ENCODE measurements around the gene SPATA46. TPM values are rescaled to one million over a fixed set of nuclear protein-coding genes. Genes with fewer than 3 reads are reported as not detected.

SPATA46 gene
- total and polyA plus RNA-seq, 4 donors: 0.70 to 1.8 TPM; not detected in 2

DNA sequence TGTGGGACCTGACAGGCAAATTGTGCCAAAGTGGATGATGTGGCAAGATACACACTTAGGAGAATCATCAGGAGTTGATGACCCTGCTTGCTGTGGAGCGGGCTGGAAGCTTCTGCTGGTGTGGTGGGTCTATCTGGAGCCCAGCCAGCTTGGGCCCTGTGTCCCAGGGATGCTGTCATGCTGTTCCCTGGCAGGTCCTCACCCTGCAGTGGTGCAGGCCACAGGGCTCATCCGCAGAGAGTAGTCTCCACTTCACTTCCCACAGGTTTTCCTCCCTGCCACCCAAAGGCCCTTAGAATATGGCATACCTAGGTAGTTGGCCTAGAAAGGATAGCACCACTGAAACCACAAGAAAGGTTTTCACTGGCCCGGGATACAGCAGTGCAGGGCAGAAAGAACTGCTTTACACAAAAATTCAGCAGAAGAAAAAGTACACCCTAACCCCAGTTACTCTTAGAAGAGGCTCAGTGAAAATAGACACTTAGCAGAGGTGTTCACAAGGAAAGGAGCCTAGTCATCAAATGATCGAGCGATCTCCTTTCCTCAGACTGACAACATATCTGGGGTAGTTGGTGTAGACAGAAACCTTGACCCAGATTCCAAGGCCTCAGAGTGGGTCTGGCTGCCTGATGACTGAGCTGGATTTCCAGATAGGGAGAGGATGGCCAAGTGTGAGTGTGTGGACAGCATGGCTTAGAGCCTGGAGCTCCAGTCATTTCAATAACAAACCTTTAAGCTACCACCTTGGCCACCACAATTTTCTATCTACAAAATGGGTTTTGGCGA lies 3.6 kb upstream of the SPATA46 start:
- Histone ChIP-seq H3K27me3 (ENCODE audit: control insufficient read depth, insufficient read depth, low read length) (no peaks in the 10 kb centered on the region), H3K4me1 (ENCODE audit: control insufficient read depth, insufficient read depth, low read length) (peaks cover 3% of the 10 kb centered on the region), H3K36me3 (ENCODE audit: control insufficient read depth, insufficient read depth, low read length) (peaks cover 29% of the 10 kb centered on the region), H3K9me3 (ENCODE audit: control insufficient read depth, insufficient read depth, low read length) (no peaks in the 10 kb centered on the region), H3K27ac (ENCODE audit: low read depth, low read length) (no peak overlapping the region), H3K4me3 (ENCODE audit: low read depth, low read length) (no peak overlapping the region)
- 100% methylated on average over 1 of the region's 6 CpGs for WGBS (ENCODE audit: insufficient coverage)
- DNase-seq (ENCODE audit: low read depth in 4 of 6, low spot score in 6 of 6): no peak

DNA sequence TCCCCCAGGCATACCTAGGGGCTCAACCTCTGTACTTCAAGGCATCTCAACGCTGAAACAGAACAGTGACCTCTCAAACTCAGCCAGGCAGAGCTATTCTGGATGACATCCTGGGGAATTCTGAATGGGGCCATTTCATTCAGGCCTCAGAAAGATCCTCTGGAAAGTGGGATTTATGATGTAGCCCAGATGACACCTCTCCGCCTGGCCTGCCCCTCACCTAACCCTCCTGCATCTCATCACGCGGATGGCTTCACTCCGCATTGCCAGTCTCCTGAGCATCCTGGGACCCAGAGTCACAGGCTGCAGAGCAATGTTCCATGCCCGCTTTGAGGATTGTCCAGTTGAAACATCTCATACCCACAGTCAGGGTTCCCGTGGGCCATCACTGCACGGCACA lies 1.2 kb downstream of the SPATA46 start:
- 90% methylated on average over 6 of the region's 8 CpGs for WGBS (ENCODE audit: insufficient coverage)
- Histone ChIP-seq H3K4me1 (ENCODE audit: control insufficient read depth, insufficient read depth, low read length) (peaks cover 17% of the 10 kb centered on the region), H3K4me3 (ENCODE audit: low read depth, low read length) (no peak overlapping the region), H3K36me3 (ENCODE audit: control insufficient read depth, insufficient read depth, low read length) (peaks cover 4% of the 10 kb centered on the region), H3K27ac (ENCODE audit: low read depth, low read length) (no peak overlapping the region), H3K9me3 (ENCODE audit: control insufficient read depth, insufficient read depth, low read length) (no peaks in the 10 kb centered on the region), H3K27me3 (ENCODE audit: control insufficient read depth, insufficient read depth, low read length) (no peaks in the 10 kb centered on the region)
- DNase-seq (ENCODE audit: low read depth in 4 of 6, low spot score in 6 of 6): no peak

DNA sequence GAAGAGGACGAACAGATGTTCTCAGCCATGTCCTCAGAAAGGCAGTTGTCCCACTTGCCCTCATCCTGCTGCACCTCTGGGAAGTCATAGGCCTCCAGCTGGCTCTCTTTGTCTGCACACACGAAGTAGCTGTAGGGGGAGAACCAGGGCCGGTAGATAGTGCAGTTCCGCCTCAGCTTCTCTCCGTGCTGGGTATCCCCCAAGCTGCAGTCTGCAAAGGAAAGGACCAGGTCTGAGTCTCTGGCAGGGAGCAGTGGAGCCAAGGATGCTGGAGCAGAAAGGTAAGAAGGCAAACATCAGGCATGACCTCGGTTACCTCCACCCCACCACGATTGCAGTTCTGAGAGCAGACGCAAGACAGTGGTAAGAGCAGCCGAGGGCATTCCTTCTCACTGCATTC lies 2.2 kb downstream of the SPATA46 start:
- no peak overlapping the region for H3K27ac ChIP-seq (ENCODE audit: low read depth, low read length)
- 88% methylated on average over 5 of the region's 9 CpGs for WGBS (ENCODE audit: insufficient coverage)
- H3K9me3 ChIP-seq (ENCODE audit: control insufficient read depth, insufficient read depth, low read length): no peaks in the 10 kb centered on the region
- no peaks in the 10 kb centered on the region for H3K27me3 ChIP-seq (ENCODE audit: control insufficient read depth, insufficient read depth, low read length)
- peaks cover 17% of the 10 kb centered on the region for H3K4me1 ChIP-seq (ENCODE audit: control insufficient read depth, insufficient read depth, low read length)
- DNase-seq (ENCODE audit: low read depth in 4 of 6, low spot score in 6 of 6): no peak
- H3K36me3 ChIP-seq (ENCODE audit: control insufficient read depth, insufficient read depth, low read length): peaks cover 8% of the 10 kb centered on the region
- H3K4me3 ChIP-seq (ENCODE audit: low read depth, low read length): no peak overlapping the region

DNA sequence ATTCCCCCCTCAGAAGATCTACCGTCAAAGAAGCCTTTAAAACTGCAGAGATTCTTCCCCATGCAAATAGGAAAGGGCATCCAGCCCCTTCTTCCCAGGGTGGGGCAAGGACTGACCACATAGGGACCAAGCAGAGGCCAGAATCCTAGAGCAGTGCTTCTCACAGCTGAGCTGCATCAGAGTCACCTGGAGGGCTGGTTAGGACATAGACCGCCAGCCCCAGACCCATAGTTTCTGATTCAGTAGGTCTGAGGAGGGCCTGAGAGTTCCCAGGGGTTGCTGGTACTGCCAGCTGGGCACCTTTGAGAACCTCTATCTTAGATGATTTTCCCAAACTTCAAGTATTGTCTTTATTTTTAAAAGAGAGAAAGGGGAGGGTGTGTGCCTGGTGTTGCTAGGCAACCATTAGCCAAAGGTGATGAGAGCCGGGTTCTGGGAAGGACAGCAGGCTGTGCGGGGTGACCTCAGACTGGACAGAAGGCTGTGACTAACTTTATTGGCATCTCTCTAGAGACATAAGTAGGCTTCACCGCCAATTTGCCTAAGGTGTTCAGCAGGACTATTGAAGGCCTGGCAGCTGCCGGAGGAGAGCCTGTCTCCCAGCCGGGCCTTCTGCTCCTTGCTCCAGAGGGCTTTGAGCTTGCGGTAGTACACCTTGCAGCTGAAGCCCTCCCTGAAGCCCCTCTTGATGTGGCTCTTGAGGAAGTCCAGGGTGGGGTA lies 3.0 kb downstream of the SPATA46 start:
- no peak for DNase-seq (ENCODE audit: low read depth in 4 of 6, low spot score in 6 of 6)
- Histone ChIP-seq H3K4me3 (ENCODE audit: low read depth, low read length) (no peak overlapping the region), H3K9me3 (ENCODE audit: control insufficient read depth, insufficient read depth, low read length) (no peaks in the 10 kb centered on the region), H3K27ac (ENCODE audit: low read depth, low read length) (no peak overlapping the region), H3K36me3 (ENCODE audit: control insufficient read depth, insufficient read depth, low read length) (peaks cover 8% of the 10 kb centered on the region), H3K4me1 (ENCODE audit: control insufficient read depth, insufficient read depth, low read length) (peaks cover 17% of the 10 kb centered on the region), H3K27me3 (ENCODE audit: control insufficient read depth, insufficient read depth, low read length) (no peaks in the 10 kb centered on the region)
- WGBS (ENCODE audit: insufficient coverage): 83% methylated on average over 7 of the region's 8 CpGs

DNA sequence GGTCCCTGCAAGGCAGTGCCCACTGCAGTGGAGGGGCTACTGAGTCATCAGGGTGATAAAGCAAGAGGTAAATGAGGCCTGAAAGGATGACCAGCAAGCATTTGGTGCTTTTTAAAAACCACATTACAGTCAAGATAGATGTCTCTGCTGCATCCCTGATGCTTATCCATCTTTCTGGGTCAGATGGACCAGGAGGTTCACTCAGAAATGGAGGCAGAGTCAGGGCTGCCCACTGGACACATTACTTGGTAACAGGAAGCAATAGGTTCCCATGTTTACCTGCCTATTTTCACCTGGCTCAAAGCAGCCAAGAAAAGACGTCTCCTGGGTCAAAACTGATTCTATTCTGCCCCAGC lies 3.6 kb downstream of the SPATA46 start:
- H3K4me1 ChIP-seq (ENCODE audit: control insufficient read depth, insufficient read depth, low read length): peaks cover 17% of the 10 kb centered on the region
- H3K4me3 ChIP-seq (ENCODE audit: low read depth, low read length): no peak overlapping the region
- peaks cover 8% of the 10 kb centered on the region for H3K36me3 ChIP-seq (ENCODE audit: control insufficient read depth, insufficient read depth, low read length)
- no peaks in the 10 kb centered on the region for H3K9me3 ChIP-seq (ENCODE audit: control insufficient read depth, insufficient read depth, low read length)
- H3K27me3 ChIP-seq (ENCODE audit: control insufficient read depth, insufficient read depth, low read length): no peaks in the 10 kb centered on the region
- no CpG with 5 or more reads among the region's 1 CpG for WGBS (ENCODE audit: insufficient coverage)
- no peak for DNase-seq (ENCODE audit: low read depth in 4 of 6, low spot score in 6 of 6)
- no peak overlapping the region for H3K27ac ChIP-seq (ENCODE audit: low read depth, low read length)

DNA sequence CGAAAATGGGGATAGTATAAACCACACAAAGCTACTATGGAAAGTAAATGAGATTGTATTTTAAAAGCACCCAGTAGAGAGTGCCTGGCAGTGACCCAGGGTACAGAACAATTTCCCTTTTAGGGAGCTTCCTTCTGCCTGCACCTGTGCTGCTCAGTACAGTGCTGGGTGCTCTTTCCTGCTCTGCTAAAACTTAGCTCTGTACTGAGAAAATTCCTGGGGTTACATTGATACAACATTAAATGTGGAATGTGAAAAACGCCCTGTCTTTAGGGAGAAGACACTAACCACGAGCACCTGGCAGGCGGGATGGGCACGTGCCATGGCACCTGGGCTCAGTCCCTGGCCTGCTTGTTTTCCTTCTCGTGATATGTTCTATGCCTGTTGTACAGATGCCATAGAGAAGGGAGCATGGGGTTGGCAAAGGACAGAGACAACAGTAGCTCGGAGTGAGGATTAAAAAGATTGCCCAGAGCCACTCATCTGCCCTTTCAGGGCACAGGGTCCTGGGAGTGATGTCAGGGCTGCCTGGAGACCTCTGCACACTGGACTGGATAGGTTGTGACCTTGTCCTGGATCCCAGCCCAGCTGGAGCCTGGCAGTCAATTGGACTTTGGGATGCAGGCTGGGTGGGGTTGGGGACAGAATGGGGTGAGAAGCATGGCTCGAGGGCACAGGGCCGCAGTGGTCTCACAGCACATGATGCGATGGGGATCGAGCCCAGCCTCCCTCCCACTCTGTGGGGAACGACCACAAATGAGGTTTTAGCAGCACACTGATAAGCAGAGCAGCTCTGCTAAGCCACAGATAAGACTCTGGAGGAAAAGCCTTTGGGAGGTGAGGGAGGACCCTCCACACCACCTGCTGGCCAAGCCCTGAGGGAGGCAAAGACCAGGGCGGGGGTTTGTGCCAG lies 4.2 kb downstream of the SPATA46 start:
- no peak overlapping the region for H3K27ac ChIP-seq (ENCODE audit: low read depth, low read length)
- WGBS (ENCODE audit: insufficient coverage): 78% methylated on average over 10 of the region's 13 CpGs
- peaks cover 17% of the 10 kb centered on the region for H3K4me1 ChIP-seq (ENCODE audit: control insufficient read depth, insufficient read depth, low read length)
- no peaks in the 10 kb centered on the region for H3K9me3 ChIP-seq (ENCODE audit: control insufficient read depth, insufficient read depth, low read length)
- H3K27me3 ChIP-seq (ENCODE audit: control insufficient read depth, insufficient read depth, low read length): no peaks in the 10 kb centered on the region
- H3K4me3 ChIP-seq (ENCODE audit: low read depth, low read length): no peak overlapping the region
- H3K36me3 ChIP-seq (ENCODE audit: control insufficient read depth, insufficient read depth, low read length): peaks cover 12% of the 10 kb centered on the region
- no peak for DNase-seq (ENCODE audit: low read depth in 4 of 6, low spot score in 6 of 6)

DNA sequence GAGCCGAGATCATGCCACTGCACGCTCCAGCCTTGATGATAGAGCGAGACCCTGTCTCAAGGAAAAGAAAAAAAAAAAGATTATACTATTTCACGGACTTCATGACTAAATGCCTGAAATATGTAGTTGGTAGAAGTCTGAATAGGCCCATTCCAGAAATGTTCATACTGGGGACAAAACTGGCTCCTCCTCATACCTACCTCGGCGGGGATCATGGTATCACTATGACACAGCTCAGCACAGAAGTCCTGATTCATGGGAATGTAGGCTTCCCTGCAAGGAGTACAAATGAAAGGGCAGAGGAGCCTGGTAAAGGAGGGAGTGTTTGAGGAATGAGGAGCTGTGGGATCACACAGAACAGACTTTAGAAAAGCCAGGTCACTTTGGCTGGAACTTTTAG lies 5.0 kb downstream of the SPATA46 start:
- no peak overlapping the region for H3K27ac ChIP-seq (ENCODE audit: low read depth, low read length)

DNA sequence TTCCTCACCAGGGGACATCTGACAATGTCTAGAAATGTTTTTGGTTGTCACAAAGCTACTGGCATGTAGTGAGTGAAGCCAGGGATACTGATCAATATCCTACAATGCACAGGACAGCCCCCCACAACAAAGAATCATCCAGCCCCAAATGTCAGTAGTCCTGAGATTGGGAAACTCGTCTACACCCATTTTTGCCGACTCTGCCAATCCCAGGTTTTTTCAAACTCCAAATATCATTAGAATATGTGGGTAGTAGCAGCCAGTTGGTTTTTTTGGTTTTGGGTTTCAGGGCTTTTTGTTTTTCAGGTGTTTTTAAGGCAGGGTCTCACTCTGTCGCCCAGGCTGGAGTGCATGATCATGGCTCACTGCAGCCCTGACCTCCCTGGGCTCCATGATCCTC lies 5.9 kb downstream of the SPATA46 start:
- Histone ChIP-seq H3K36me3 (ENCODE audit: control insufficient read depth, insufficient read depth, low read length) (peaks cover 20% of the 10 kb centered on the region), H3K4me3 (ENCODE audit: low read depth, low read length) (no peak overlapping the region), H3K9me3 (ENCODE audit: control insufficient read depth, insufficient read depth, low read length) (no peaks in the 10 kb centered on the region), H3K4me1 (ENCODE audit: control insufficient read depth, insufficient read depth, low read length) (peaks cover 17% of the 10 kb centered on the region), H3K27ac (ENCODE audit: low read depth, low read length) (no peak overlapping the region), H3K27me3 (ENCODE audit: control insufficient read depth, insufficient read depth, low read length) (no peaks in the 10 kb centered on the region)
- 80% methylated on average over 1 of the region's 3 CpGs for WGBS (ENCODE audit: insufficient coverage)
- DNase-seq (ENCODE audit: low read depth in 4 of 6, low spot score in 6 of 6): no peak

More for the DNA sequence above, 5.0 kb downstream of the SPATA46 start:
- no peak for DNase-seq (ENCODE audit: low read depth in 4 of 6, low spot score in 6 of 6)
- no CpG with 5 or more reads among the region's 6 CpGs for WGBS (ENCODE audit: insufficient coverage)
- Histone ChIP-seq H3K9me3 (ENCODE audit: control insufficient read depth, insufficient read depth, low read length) (no peaks in the 10 kb centered on the region), H3K4me3 (ENCODE audit: low read depth, low read length) (no peak overlapping the region), H3K27me3 (ENCODE audit: control insufficient read depth, insufficient read depth, low read length) (no peaks in the 10 kb centered on the region), H3K4me1 (ENCODE audit: control insufficient read depth, insufficient read depth, low read length) (peaks cover 17% of the 10 kb centered on the region), H3K36me3 (ENCODE audit: control insufficient read depth, insufficient read depth, low read length) (peaks cover 20% of the 10 kb centered on the region)

DNA sequence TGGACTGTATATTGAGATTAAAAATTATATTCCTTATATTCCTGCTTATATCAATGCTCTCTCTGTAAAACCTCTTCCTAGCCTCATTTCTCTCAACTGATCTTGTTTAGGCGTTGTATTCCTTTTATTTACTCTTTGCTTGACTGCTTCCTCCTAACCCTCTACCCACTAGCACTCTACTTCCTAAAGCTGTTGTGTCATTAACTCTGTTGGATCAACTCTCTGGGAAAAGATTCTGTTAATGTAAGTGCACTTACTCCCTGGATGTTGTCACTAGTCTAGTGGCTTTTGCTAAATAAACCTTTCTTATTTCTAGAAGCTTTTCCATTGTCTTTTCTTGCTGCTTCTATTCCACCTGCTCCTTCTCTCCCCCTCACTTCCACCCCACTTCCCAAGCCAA lies 6.5 kb downstream of the SPATA46 start:
- H3K27me3 ChIP-seq (ENCODE audit: control insufficient read depth, insufficient read depth, low read length): no peaks in the 10 kb centered on the region
- no peak overlapping the region for H3K27ac ChIP-seq (ENCODE audit: low read depth, low read length)
- H3K4me1 ChIP-seq (ENCODE audit: control insufficient read depth, insufficient read depth, low read length): peaks cover 17% of the 10 kb centered on the region
- H3K4me3 ChIP-seq (ENCODE audit: low read depth, low read length): no peak overlapping the region
- no peaks in the 10 kb centered on the region for H3K9me3 ChIP-seq (ENCODE audit: control insufficient read depth, insufficient read depth, low read length)
- peak in 1 of 6 donors; percentile 52 for DNase-seq (ENCODE audit: low read depth in 4 of 6, low spot score in 6 of 6)
- peaks cover 24% of the 10 kb centered on the region for H3K36me3 ChIP-seq (ENCODE audit: control insufficient read depth, insufficient read depth, low read length)
- WGBS (ENCODE audit: insufficient coverage): 100% methylated on average over 1 of the region's 1 CpG

Data from spinal cord (tissue), 10 donors.